Keratinocyte (primary cell): ENCODE results near the gene TTC23L.

ENCODE experiments used
- CTCF ChIP-seq, 3 experiments: IDR thresholded peaks in 1 of 3; conservative IDR thresholded peaks in 1 of 3; optimal IDR thresholded peaks in 1 of 3; 2 replicates in 2 of 3; 3 replicates in 1 of 3; pipeline versions ENCODE3 to v1.5.1; 2011; ENCODE audit warnings: low read length in 3 of 3, mild to moderate bottlenecking in 3 of 3, moderate library complexity in 2 of 3, control low read depth in 1 of 3, inconsistent platforms in 1 of 3; ENCODE audit not compliant: insufficient read depth in 2 of 3; ENCODE audit errors: extremely low read depth in 1 of 3
- EZH2 ChIP-seq: IDR thresholded peaks from one replicate; pipeline ENCODE4 v1.6.1; 2012; ENCODE audit warnings: inconsistent platforms, mild to moderate bottlenecking, low read length, moderate library complexity

DNA sequence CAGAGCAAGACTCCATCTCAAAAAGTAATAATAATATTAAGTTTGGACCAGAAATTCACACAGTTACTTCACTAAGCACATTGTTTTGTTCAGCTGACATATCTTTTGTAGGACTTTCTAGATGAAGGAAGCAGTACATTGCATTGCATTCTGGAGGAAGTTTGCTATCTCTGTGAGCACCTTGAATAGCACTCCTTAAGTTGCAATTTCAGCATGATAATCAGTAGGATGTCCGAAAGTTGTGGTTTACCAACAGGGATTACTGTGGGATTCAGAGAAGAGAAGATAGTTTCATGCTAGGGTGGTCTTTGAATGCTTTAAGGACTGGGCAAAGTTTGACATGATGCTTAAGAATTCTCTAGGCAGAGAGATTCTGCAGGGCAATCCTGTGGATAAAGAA is 18.4 kb upstream of the TTC23L start:
- no peak for TF ChIP-seq EZH2
- TF ChIP-seq CTCF (optimal IDR thresholded peaks at IDR 0.05 in 1 of 3, IDR thresholded peaks at IDR 0.05 in 1 of 3, conservative IDR thresholded peaks at IDR 0.05 in 1 of 3; ENCODE audit: extremely low read depth in 1 of 3, insufficient read depth in 2 of 3, low read length in 3 of 3): no peak
